ENCODE data around the gene TFPI2. TPM values are rescaled to one million over a fixed set of nuclear protein-coding genes. Genes with fewer than 3 reads are reported as not detected.
A peak's percentile ranks its signal among the peaks of the same experiment; 100 is the strongest.

Gene TFPI2
- total and polyA plus RNA-seq, 7 donors = 0.66 to 7.5 (median 2.3) TPM

DNA sequence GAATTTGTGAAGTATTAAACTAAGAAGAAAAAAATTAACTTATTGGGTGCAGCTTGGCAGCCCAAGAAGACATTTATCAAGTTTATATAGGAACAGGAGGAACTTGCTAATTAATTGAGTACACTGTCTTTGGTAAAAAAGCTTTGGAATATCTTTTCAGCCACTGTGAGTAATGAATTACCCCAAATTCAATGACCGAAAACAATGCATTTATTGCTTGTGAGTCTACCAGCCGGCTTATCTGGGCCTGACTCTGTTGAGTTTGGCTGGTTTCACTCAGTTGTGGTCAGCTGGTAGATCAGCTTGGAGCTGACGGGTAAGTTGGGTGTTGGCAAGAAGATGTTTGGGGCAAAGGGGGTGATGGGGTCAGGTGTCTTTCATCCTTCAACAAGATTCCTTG, 42.6 kb upstream of the TFPI2 start:
- H3K4me1 ChIP-seq = no peaks in the 10 kb centered on the region
- WGBS, 3 donors = 67 to 79% (median 67%) methylated on average over 3 of the region's 3 CpGs

DNA sequence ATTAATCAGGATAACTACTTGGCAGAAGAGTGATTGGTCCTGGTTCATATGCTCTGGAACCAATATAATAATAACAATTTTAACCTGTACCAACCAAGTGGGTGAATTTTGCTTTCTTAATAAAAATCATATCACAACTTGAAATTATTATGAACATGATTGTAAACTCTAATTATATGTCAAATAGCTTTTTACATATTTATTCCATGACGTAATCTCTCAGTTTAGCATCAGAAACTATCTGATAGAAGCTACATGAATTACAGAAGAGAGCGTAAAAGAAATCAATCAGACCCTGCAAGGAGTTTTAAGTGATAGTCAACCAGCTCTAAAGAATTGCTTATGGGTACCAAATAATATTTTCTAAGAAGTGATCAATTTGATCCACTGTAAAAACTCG, 41.1 kb upstream of the TFPI2 start:
- no peaks in the 10 kb centered on the region for H3K27me3 ChIP-seq (ENCODE audit: insufficient read depth in 3 of 3, low read length in 2 of 3)
- DNase-seq (no peak), ATAC-seq (no peak)
- H3K4me1 ChIP-seq = no peaks in the 10 kb centered on the region
- H3K9me3 ChIP-seq = no peaks in the 10 kb centered on the region
- peaks cover 0 to 3% of the 10 kb centered on the region in 2 donors for H3K36me3 ChIP-seq (ENCODE audit: insufficient read depth in 1 of 2, low read depth in 1 of 2)
- TF ChIP-seq CTCF (IDR thresholded peaks at IDR 0.05) = no peak
- WGBS, 3 donors = 74 to 81% (median 75%) methylated on average over 3 of the region's 3 CpGs
- no peak overlapping the region for H3K4me3 ChIP-seq
- H3K27ac ChIP-seq = no peak overlapping the region
- intact Hi-C loops (cut with DNase I) = no loop called here

More for the DNA sequence above, 42.6 kb upstream of the TFPI2 start:
- no peak for TF ChIP-seq CTCF (IDR thresholded peaks at IDR 0.05)
- intact Hi-C loops (cut with DNase I) = no loop called here
- Histone ChIP-seq H3K9me3 (no peaks in the 10 kb centered on the region), H3K36me3 (ENCODE audit: insufficient read depth in 1 of 2, low read depth in 1 of 2) (no peaks in the 10 kb centered on the region), H3K27ac (no peak overlapping the region), H3K4me3 (no peak overlapping the region), H3K27me3 (ENCODE audit: insufficient read depth in 3 of 3, low read length in 2 of 3) (no peaks in the 10 kb centered on the region)
- DNase-seq = no peak
- ATAC-seq = no peak

DNA sequence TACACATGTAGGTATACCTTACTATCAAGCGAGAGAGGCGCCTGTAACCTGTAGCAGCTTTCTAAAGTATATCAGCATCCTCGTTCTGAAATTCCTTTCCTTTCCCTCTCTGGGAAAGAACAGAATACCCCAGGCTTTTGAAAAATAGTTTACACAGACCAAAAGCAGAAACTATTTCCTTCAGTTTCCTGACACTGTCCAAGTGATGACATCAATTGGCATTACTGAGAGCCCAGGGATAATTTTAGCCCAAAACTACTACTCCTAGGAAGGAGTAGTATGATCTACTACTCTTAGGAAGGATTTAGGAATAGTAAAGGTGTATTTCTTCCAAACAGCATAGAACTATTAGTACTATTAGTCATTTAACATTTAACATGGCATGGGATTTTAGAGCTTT, 37.0 kb upstream of the TFPI2 start:
- no peaks in the 10 kb centered on the region for H3K27me3 ChIP-seq (ENCODE audit: insufficient read depth in 3 of 3, low read length in 2 of 3)
- no peaks in the 10 kb centered on the region for H3K9me3 ChIP-seq
- H3K27ac ChIP-seq = peak overlapping the region; percentile 7
- no peak for ATAC-seq
- H3K4me1 ChIP-seq = no peaks in the 10 kb centered on the region
- H3K4me3 ChIP-seq = no peak overlapping the region
- DNase-seq = no peak
- WGBS, 3 donors = 61 to 72% (median 67%) methylated on average over 3 of the region's 3 CpGs
- intact Hi-C loops (cut with DNase I) = no loop called here
- H3K36me3 ChIP-seq (ENCODE audit: insufficient read depth in 1 of 2, low read depth in 1 of 2) = peaks cover 0 to 10% of the 10 kb centered on the region in 2 donors
- TF ChIP-seq CTCF (IDR thresholded peaks at IDR 0.05) = no peak

- no peaks in the 10 kb centered on the region for H3K27me3 ChIP-seq (ENCODE audit: insufficient read depth in 3 of 3, low read length in 2 of 3)
- no peaks in the 10 kb centered on the region for H3K9me3 ChIP-seq
- peaks cover 0 to 10% of the 10 kb centered on the region in 2 donors for H3K36me3 ChIP-seq (ENCODE audit: insufficient read depth in 1 of 2, low read depth in 1 of 2)
- H3K27ac ChIP-seq = no peak overlapping the region
- no peak overlapping the region for H3K4me3 ChIP-seq
- no peak for ATAC-seq
- no peak for TF ChIP-seq CTCF (IDR thresholded peaks at IDR 0.05)
- no peaks in the 10 kb centered on the region for H3K4me1 ChIP-seq
- WGBS, 3 donors = 26 to 61% (median 28%) methylated on average over 1 of the region's 1 CpG
- DNase-seq = no peak
- intact Hi-C loops (cut with DNase I) = no loop called here
Measured at GRCh38 chr7:93926800-93927199, 36.2 kb upstream of the TFPI2 start.

GRCh38 chr7:93923942-93924341, 33.4 kb upstream of the TFPI2 start:
- intact Hi-C loops (cut with DNase I) = no loop called here
- TF ChIP-seq CTCF (IDR thresholded peaks at IDR 0.05) = no peak
- no peak overlapping the region for H3K27ac ChIP-seq
- peak overlapping the region; percentile 63 for H3K4me3 ChIP-seq
- no peak for ATAC-seq
- 26 to 38% (median 34%) methylated on average over 1 of the region's 1 CpG for WGBS, 3 donors
- no peaks in the 10 kb centered on the region for H3K9me3 ChIP-seq
- peaks cover 0 to 8% (median 0%) of the 10 kb centered on the region in 3 donors for H3K27me3 ChIP-seq (ENCODE audit: insufficient read depth in 3 of 3, low read length in 2 of 3)
- no peaks in the 10 kb centered on the region for H3K4me1 ChIP-seq
- no peak for DNase-seq
- peaks cover 0 to 10% of the 10 kb centered on the region in 2 donors for H3K36me3 ChIP-seq (ENCODE audit: insufficient read depth in 1 of 2, low read depth in 1 of 2)
